ENCODE results near the gene OASL.
A peak's percentile ranks its signal among the peaks of the same experiment; 100 is the strongest.
"Not testable (repeated sequence)": the region's sequence is repeated elsewhere in the genome, so short reads cannot be mapped to it uniquely, and the experiment has no call there.

The OASL gene

DNA sequence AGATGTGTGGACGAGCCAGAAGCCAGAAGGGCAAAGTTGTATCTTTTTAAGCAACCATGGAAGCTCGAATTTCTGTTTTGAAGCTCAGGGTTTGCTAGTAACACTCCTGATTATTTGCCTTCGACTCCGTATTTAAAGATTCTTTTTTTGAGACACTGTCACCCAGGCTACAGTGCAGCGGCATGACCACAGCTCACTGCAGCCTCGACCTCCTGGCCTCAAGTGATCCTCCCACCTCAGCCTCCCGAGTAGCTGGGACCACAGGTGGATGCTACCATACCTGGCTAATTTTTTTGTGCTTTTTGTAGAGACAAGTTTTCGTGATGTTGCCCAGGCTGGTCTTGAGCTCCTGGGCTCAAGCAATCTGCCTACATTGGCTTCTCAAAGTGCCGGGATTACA is 18.7 kb upstream of the OASL start:
- no peak for DNase-seq

DNA sequence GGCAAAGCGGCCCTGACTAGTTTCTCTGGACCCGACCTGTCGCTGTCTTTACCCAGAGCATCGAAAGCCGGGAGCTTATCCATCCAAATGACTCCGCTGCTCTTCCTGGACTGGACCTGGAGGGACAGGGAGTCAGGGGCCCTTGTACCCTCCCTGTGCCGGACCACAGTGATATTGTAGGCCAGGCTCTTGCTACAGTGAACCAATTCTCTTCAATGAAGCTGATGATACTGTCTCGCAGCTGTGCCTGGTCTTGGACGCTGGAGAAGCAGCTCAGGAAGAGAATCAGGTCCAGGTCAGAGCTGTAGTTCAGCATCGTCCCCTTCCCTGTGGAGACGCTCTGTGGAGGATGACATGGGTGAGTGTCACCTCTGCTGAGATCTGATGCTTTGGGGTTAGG is 14.7 kb upstream of the OASL start:
- no peak for DNase-seq

DNA sequence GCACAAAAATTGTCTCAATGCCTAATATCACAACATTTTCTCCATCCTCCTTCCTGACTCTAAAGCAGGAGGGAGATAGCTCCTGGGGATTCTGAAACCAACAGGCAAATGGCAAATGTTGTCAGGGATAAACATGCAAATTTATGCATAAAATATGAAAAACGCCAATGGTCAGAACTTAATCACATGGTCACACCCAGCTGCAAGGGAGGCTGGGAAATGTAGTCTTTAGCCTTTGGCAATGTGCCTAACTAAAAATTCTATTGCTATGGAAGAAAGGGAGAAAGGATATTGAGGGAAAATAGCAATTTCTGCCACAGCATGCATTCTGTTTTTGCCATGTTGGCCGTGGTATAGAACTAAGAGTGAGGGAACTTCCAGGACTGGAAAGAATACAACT is 11.7 kb upstream of the OASL start:
- no peak for DNase-seq

DNA sequence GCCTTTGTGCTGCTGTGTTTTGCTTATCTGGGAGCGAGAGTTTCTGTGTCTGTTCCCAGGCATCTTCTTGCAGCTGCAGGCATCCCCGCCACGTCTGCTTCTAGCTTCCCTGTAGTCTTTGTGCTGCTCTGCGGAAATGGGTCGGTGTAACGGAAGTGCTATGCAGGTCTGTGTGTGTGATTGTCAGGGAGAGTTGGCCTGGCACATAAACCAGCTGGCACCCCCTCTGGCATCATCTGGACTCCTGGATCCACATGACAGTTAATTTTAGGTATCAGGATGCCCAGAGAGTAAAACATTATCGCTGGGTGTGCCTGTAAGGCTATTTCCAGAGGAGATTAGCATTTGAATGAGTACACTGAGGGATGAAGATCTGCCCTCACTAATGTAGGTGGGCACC is 9.4 kb upstream of the OASL start:
- DNase-seq: peak; percentile 10

DNA sequence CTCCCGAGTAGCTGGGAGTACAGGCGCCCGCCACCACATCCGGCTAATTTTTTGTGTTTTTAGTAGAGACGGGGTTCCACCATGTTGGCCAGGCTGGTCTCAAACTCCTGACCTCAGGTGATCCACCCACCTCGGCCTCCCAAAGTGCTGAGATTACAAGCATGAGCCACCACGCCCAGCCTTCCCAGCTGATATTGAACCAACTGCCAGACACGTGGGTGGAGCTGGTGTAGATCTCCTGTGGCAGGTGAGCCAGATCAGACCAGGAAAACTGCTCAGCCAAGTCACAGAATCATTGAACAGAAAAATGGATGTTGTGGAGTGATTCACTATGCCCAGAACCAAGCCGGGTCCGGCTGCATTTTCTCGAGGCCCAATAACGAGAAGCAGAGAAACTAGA is 8.4 kb upstream of the OASL start:
- DNase-seq: not testable (repeated sequence)

DNA sequence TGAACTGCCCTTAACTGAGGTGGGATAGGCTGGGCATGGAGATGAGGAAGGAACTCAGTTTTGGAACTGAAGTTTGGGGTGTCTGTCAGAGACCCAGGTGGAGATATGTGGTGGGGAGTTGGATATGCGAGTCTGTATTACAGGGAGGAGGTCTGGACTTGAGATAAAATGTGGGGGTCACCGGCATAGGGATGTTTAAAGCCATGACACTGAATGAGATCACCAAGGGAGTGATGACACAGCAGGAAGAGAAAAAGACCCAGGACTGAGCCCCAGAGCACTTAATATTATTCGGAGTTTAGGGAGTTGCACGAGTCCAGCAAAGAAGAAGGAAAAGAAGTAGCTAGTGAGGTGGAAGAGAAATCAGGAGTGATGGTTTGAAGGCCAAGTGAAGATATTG is 4.0 kb upstream of the OASL start:
- no peak for DNase-seq

DNA sequence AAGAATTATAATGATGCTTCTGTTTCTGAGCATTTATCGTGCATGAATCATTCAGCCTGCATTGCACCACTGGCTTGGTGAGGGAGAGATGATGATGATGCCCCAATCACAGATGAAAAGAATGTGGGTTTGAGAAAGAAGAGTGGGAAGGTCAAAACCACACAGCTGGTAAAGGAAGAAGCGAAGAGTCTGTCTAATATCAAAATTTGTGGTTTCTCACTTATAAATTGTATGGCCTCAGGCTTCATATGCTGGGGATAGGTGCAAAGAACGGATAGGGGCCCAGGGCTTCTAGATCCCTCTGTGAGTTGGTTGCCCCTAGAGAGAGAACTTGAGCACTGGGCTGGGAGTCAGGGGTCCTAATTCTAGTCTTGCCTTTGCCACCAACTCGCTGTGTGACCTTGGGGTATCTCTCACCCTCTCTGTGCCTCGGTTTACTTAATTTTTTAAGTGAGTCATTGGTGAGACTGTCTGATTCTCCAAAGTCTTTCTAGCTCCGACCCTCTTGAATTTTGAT is 2.2 kb downstream of the OASL start:
- peak; percentile 40 for DNase-seq

DNA sequence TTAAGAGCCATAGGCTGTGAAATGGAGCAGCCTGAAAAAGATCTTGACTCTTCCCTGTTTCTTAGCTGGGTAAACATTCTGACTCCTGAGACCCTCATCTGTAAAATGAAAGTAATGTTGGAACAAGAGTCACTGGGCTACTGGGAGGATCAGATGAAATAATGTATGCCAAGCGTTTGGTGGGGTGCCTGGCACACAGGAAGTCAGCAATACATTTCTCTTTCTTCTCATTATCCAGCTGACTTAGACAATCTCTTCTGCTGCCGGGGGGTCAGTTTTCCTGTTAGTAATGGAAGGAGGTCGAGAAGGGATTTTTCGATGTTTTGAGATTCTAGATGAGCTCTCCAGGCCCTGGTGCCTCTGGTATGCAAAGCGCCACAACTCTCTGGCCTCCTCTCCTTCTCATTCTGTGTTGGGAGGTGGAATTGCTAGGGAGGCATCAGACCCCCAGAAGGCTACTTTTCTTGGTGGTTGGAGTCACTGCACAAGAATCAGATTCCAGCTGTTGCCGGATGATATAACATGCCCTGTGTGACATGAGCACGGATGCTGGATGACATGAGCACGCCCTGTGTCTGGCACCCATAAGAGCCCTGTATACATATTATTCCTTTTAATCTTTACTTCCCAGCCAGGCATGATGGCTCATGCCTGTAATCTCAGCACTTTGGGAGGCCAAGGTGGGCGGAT is 4.3 kb downstream of the OASL start:
- peak; percentile 23 for DNase-seq

DNA sequence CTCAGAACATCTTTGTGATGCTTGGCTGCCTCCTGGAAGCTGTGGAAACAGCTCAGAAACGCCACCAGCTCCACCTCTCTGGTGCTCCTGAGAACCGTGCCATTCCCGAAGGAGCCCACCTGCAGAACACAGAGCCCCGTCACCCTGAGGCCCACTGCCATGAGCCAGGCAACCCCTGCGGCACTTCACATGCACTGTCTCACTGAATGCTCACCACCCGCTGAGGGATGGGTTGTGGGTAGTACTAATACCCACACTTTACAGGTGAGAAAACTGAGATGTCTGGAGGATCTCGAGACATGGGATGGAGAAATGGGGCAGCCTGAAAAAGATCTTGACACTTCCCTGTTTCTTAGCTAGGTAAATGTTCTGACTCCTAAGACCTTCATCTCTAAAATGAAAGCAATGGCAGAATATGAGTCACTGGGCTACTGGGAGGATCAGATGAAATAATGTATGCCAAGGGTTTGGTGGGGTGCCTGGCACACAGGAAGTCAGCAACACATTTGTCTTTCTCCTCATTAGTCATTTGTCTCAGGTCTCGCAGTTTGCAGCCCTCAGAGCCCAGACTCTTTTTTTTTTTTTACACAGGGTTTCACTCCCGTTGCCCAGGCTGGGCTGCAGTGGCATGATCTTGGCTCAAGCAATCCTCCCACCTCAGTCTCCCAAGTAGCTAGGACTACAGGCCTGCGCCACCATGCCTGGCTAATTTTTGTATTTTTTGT is 5.3 kb downstream of the OASL start:
- DNase-seq: peak; percentile 74

DNA sequence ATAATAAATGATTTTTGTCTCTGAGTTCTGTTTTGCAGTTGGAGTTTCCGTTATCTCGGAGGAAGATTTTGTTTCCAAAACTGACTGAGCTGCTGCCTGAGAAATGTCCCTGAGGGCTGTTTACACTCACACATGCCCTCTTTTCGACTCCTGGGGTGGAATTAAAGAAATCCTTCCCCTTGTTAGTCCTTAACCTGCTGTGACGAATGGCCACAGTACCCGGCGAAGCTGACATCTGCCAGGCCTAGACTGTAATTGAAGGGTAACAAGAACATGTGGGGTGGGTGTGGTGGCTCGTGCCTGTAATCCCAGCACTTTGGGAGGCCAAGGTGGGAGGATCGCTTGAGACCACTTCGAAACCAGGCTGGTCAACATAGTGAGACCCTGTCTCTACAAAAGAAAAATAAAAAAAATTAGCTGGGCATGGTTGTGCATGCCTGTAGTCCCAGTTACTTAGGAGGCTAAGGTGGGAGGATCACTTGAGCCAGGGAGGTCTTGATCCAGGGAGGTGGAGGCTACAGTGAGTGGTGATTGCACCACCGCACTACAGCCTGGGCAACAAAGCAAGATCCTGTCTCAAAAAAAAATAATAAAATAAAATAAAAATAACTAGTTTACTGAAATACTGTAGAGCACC is 8.4 kb downstream of the OASL start:
- no peak for DNase-seq

DNA sequence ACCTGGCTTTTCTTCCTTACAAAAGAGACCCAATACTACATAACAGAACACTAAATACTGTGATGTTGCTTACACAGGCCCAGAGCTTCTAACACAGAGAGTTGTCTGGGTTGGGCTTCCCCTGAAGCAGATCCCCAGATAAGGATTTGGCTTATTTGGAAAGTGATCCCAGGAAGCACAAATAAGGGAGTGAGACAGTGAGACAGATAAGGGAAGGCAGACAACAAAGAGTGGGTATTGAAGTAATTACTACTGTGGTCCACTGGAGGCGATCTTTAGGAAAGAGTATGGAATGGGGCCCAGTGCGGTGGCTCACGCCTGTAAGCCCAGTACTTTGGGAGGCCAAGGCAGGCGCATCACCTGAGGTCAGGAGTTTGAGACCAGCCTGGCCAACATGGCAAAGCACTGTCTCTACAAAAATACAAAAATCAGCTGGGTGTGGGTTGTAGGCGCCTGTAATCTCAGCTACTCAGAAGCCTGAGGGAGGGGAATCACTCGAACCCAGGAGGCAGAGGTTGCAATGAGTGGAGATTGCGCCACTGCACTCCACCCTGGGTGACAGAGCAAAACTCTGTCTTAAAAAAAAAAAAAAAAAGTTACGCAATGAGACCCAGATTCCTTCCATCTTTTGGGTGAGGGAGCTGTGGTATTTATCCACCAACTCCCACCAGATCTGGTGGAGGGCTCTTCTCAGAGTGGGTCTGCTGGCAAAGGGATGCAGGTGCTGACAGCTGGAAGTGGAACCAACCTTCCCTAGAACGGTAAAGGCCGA is 12.6 kb downstream of the OASL start:
- DNase-seq: no peak

DNA sequence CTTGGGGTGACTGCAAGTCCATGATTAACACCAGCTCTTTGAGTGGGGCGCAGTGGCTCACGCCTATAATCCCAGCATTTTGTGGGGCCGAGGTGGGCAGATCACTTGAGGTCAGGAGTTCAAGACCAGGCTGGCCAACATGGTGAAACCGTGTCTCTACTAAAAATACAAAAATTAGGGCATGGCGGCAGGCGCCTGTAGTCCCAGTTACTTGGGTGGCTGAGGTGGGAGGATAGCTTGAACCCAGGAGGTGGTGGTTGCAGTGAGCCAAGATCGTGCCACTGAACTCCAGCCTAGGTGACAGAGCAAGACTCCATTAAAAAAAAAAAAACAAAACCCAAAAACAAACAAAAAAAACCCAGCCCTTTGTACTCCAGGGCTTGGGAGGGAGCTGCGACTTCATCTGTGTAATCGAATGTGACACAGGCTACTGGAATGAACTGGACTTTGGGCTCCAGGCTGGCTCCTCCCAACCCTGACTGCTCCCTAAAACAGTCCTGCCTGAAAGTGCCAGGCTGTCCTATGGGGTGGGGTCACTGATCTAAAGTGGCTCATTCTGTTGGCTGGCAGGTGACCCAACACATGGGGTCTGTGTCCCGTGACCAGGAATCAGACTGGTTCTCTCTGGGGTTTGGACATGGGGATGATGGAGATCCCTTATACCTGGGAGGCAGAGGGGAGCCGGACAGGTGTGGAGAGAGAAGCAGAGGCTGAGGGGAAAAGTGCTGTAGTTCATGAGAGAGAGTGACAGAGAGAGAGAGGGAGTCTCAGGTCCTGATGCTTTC is 13.4 kb downstream of the OASL start:
- DNase-seq: no peak

DNA sequence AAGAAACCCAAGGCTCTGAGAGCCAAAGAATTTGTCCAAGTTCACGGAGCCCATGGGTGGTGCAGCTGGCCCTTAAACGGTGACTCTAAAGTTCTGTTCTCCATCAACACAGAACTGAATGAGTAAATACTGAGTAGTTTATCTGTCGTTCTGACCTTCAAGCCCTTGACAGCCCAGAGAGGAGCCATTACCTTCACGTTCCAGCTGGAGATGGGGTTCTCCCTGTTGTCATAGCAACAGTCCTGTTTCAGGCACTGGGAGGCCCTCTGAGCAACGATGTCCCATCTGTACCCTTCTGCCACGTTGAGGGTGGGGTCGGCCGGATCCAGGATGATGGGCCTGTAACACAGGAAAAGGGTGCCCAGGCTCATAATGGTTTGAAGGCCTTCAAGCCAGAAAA is 15.2 kb downstream of the OASL start:
- DNase-seq: no peak

DNA sequence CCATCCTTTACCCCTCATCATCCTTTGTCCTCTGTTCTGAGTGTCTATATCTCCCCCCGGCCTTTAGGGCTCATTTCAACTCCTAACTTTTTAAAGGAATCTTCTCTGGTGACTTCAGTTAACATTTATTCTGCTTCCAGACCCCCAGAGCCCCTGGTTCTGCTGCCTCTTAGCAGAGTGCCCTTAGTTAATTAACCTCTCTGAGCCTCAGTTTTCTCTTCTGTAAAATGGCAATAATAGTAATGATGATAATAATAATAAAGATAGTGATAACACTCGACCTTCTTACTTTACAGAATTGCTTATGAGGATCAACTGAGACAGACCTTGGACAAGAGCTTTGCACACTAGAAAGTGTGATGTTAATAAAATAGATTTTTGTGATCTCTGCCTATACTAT is 16.3 kb downstream of the OASL start:
- no peak for DNase-seq

DNA sequence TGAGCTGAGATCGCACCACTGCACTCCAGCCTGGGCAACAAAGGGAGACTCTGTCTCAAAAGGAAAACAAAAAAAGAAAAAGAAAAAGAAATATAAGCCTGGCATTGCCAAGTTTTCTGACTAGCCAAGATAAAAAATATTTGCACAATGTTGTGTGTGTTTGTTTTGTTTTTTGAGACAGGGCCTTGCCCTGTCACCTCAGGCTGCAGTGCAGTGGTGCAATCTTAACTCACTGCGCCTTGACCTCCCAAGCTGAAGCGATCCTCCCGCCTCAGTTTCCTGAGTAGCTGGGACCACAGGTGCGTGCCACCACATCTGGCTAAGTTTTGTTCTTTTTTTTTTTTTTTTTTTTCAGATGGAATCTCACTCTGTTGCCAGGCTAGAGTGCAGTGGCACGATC is 17.3 kb downstream of the OASL start:
- DNase-seq: no peak

DNA sequence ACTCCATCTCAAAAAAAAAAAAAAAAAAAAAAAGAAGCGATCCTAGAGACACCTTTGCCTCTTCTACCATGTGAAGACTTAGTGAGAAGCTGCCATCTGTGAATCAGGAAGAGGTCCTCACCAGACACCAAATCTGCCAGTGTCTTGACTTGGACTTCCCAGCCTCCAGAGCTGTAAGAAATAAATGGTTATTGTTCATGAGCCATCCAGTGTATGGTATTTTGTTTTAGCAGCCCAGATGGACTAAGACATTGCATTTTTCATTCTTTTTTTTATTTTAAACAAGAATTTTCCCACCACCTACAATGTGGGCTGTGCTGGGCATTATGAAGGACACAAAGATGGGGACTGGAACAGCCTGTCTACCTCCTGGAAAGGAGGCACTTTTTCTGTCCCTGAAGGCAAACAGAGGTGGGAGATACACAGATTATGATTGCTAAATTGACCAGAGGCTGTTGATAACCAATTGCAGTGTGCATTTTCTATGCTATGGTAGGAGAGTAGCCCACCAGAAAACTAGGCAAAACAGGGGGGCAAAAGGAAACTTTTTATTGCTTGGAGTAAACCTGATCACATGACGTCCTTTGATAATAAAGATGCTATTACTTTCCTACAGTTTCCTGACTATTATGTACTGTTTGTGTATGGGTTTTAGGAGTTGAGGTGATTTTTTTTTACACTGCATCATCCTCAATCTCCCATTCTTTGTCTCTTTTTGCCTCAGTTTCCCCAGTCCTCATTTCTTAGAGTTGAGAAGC is 20.0 kb downstream of the OASL start:
- no peak for DNase-seq

DNA sequence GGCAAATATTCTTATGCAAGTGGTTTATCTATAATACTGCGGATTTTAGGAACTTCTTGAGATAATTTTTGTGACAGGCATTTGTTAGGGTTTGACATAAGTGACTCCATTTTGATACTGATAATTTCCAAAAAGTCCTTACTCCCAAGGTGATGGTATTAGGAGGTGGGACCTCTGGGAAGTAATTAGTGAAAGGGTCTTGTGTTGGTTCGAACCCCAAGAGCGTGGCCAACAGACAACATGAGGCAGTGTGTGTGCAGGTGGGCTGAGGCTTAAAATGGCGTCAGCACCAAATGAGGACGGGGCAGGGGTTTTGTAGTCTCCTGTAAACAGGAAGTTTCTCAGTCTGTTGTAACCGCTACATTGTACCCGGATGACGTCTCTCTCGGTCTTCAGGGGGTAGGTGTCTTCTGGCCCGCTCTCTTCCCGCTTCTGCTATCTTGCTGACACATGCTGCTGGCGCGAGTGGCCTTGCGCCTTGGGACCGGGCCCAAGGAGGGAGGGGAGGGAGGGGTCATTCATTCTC is 21.0 kb downstream of the OASL start:
- no peak for DNase-seq

DNA sequence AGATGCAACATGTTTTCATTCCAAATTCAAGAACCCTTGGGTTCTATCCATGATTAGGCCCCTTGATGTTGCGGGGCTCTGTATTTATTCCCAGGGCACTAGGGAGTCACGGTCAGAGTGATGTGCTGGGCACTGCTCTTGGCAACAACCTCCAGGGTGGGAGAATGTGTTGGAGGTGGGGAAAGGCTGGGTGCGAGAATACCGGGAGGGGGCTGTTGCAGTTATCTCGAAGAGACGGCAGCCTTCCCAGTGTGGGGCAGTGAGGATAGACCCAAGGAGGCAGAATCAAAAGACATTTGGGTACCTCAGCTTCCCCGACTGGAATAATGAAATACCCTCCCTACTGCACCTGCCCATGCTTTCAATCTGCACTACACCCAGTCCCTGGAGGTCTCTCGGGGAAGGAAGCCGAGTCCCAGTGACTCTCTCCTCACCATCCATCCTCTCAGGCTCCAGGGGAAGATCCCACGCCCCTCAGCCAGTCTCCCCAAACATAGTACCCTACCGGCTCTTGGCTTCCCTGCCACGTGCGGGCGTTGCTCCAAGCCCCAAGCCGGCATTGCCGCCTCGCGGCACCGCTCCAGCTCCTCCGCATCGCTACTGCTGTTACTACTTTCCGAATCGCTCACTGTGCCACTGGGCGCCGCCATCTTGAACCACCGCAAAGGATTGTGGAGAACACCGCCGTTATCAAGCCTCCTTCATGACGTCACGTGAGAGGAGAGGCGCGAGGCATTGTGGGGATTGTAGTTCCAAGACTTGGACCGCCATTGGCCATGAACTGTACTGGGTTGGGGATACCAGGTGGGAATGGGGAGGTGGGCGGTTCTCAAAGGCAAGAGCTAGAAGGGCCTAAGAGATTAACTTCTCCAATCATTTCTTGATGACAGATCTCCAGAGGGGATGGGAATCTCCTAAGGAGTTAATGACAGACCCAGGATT is 22.9 kb downstream of the OASL start, which contains the start of gene C12orf43:
C12orf43 (minus strand) TSS at position 663 of the 942 bp plus-strand sequence; CDS start at position 650, 13 bp downstream.
- peak; percentile 91 for DNase-seq

DNA sequence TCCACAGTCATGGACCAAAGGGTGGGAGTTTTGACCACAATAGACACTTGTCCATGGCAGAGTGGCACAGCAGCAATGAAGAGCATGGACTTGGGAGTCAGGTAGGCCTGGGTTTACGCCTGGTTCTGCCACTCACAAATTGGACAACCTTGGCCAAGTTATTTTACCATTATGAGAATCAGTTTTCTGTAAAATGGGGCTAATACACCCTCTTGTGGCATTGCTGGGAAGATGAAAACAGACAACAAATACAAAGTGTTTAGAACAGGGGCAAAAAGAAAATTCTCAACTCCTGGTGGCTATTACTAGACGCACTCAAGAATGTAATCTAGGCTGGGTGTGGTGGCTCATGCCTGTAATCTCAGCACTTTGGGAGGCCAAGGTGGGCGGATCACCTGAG is 25.3 kb downstream of the OASL start:
- DNase-seq: no peak

DNA sequence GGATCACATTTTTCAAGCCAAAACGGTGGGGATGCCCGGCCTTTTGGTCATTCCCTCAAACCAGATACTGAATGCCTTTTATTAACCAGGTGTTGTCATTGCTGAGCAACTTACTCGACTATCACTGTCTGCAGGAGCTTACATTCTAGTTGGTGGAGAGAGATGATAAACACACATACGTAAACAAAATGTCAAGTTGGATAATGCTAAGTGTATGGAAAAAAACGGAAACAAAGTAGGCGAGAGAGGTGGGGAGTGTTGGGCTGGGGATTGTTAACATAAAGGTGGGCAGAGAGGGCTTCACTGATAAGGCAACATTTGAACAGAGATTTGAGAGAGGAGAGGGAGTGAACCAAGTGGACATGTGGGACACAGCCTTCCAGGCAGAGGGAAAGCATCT is 27.2 kb downstream of the OASL start:
- DNase-seq: no peak
